ENCODE results near the gene STXBP1.
"Not testable (repeated sequence)": the region's sequence is repeated elsewhere in the genome, so short reads cannot be mapped to it uniquely, and the experiment has no call there.

Gene STXBP1

DNA sequence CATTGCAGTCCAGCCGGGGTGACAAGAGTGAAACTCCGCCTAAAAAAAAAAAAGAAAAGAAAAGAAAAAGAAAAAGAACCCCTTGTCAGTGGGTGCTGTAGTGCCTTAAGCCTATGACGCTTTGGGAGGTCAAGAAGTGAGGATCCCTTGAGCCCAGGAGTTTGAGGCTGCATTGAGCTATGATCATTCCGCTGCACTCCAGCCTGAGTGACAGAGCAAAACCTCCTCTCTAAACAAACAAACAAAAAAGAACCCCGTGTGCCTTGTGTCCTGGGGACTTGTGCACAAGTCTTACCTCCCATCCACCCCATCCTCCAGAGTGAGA is 33.5 kb upstream of the STXBP1 start:
- no peak for DNase-seq (ENCODE audit: low spot score)

- DNase-seq (ENCODE audit: low spot score) = peak; percentile 89
These were observed 32.9 kb upstream of the STXBP1 start for GRCh38 chr9:127578952-127579853.

- DNase-seq (ENCODE audit: low spot score) = no peak
These were observed 31.7 kb upstream of the STXBP1 start for GRCh38 chr9:127580366-127580765.

DNA sequence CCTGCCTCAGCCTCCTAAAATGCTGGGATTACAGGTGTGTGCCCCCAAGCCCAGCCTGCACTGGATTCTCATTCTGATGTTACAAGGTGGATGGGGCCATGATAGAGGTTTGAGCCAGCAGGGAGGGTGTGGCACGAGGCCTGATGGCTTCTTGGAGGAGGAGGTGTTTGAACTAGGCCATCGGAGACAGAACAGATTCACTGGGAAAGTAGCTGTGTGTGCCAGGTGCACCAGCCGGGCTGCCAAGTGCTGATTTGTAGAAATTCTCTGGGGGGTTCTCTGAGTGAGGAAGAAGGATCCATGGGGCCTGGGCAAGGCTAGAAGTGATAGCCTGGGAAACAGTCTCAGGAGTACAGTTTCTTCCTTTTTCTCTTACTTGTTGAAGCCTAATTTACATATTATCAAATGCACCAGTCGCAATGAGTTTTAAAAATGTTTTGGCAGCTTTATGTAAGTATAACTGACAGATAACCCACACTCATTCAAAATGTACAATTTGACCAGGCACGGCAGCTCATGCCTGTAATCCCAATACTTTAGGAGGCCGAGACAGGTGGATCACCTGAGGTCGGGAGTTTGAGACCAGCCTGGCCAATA is 31.1 kb upstream of the STXBP1 start:
- no peak for DNase-seq (ENCODE audit: low spot score)

DNA sequence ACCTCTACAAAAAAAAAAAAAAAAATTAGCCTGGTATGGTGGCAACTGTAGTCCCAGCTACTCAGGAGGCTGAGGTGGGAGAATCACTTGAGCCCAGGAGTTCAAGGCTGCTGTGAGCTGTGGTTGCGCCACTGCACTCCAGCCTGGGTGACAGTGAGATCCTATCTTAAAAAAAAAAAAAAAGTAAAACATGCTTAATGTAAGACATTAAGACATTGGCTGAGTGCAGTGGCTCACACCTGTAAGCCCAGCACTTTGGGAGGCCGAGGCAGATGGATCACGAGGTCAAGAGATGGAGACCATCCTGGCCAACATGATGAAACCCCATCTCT is 27.6 kb upstream of the STXBP1 start:
- not testable (repeated sequence) for DNase-seq (ENCODE audit: low spot score)

GRCh38 chr9:127585161-127585819 is 26.8 kb upstream of the STXBP1 start:
- DNase-seq (ENCODE audit: low spot score) = no peak

GRCh38 chr9:127586096-127586495 is 26.0 kb upstream of the STXBP1 start:
- DNase-seq (ENCODE audit: low spot score) = no peak

- DNase-seq (ENCODE audit: low spot score) = peak; percentile 84
These were observed 25.5 kb upstream of the STXBP1 start for GRCh38 chr9:127586537-127586936.

GRCh38 chr9:127587966-127588365 is 24.1 kb upstream of the STXBP1 start:
- no peak for DNase-seq (ENCODE audit: low spot score)

DNA sequence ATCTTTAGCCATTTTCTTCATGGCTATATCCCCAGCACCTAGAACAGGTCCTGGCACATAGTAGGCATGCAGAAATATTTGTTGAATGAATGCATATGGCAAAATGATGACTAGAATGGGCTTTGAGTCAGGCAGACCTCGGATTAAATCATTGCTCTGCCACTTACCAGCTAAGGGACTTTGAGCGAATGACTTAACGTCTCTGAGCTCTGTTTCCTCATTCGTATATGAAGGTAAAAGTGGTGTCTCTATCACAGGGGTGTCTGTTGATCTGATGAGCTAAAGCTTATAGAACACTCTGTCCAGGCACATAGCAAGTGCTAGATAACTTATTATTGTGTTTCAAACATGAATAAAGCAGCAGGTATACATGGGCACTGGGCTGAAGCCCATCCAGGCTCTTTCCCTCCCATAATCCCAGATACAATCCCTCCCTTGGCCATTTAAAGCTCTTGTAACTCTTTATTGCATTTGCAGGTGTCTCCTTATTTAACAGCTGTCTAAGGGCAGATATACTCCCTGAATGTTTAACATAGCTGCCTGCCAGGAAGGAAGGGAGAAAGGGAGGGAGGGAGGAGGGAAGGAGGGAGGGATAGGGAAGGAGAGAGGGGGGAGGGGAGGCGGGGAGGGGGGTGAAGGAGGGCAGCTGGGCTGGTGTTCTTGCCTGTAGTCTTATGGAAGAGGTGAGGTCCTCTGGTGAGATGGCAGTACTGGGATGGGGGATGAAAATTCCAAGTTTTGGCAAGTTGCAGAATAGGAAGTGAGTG is 23.2 kb upstream of the STXBP1 start:
- DNase-seq (ENCODE audit: low spot score) = no peak

DNA sequence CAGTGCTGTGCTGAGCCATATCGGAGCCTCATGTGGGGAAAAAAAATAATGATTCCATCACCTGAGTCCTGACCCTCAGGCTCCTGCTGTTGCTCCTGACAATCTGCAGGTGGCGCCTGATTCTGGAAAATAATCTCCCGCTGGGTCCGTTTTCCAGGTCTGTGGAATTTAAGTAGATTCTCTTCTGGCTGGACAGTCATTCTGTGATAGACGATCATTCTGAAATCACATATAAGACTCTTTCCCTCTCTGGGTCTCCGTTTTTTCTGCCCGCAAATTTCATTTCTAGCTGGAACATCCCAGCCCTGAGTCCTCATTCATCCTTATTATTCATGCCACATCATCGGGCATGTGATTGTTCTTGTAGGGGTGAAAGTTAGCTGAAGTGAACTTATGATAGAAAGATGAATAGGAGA is 22.1 kb upstream of the STXBP1 start:
- peak; percentile 78 for DNase-seq (ENCODE audit: low spot score)

GRCh38 chr9:127595611-127596010 is 16.5 kb upstream of the STXBP1 start:
- no peak for DNase-seq (ENCODE audit: low spot score)

- DNase-seq (ENCODE audit: low spot score) = no peak
These were observed 13.1 kb upstream of the STXBP1 start for GRCh38 chr9:127598839-127599549.

DNA sequence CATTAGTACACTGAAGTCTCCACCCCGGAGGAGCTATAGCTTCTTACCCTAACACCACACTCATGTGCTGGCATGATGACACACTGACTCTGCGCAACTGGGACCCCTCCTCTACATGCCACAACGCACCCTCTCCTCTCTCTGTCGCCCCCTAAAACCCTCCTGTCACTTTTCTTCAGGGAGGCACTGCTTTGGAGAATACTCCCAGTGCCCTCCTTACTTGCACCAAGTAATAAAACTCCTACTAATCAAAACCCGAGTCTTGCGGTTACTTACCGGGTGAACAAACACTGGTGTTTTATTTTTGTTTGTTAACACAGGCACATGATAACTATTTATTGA is 12.6 kb upstream of the STXBP1 start:
- DNase-seq (ENCODE audit: low spot score) = no peak

DNA sequence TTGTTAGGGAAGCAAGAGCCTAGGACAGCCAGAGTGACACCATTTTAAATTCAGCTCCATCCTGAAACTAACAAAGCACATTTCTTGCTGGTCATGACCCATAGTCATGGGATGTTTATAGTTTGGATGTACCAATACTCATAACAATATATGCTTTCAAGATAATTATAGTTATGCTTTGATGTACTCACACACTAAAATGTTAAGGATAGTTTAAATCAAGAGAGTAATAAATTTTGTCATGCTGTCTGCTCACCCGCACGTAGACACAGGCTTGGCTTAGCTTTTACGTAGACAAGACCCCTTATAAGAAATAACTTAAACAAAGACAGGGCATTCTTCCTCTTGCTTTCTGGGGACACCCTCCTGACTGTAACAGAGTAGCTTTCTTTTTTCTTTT is 8.9 kb upstream of the STXBP1 start:
- no peak for DNase-seq (ENCODE audit: low spot score)

- no peak for DNase-seq (ENCODE audit: low spot score)
These were observed 6.0 kb upstream of the STXBP1 start for GRCh38 chr9:127606043-127606442.

- DNase-seq (ENCODE audit: low spot score) = peak; percentile 67
These were observed 3.7 kb upstream of the STXBP1 start for GRCh38 chr9:127608104-127608966.

GRCh38 chr9:127611603-127611898 is 526 bp upstream of the STXBP1 start:
- DNase-seq (ENCODE audit: low spot score) = no peak

GRCh38 chr9:127612939-127613582 is 984 bp downstream of the STXBP1 start:
- DNase-seq (ENCODE audit: low spot score) = peak; percentile 77

- no peak for DNase-seq (ENCODE audit: low spot score)
These were observed 1.5 kb downstream of the STXBP1 start for GRCh38 chr9:127613583-127613954.

GRCh38 chr9:127614961-127615360 is 2.9 kb downstream of the STXBP1 start:
- no peak for DNase-seq (ENCODE audit: low spot score)
